ENCODE data around the gene UNC93B1.
A peak's percentile ranks its signal among the peaks of the same experiment; 100 is the strongest.

UNC93B1 gene

GRCh38 chr11:68038226-68038717, 34.4 kb upstream of the UNC93B1 start:
- Histone ChIP-seq H3K27me3 (ENCODE audit: insufficient read depth, poor library complexity, severe bottlenecking) (no peaks in the 10 kb centered on the region), H3K4me3 (replicated peaks; ENCODE audit: insufficient read depth, low read length) (peak overlapping the region; percentile 97), H3K27ac (replicated peaks) (peak overlapping the region; percentile 81)
- no peak for DNase-seq (ENCODE audit: low read depth in 1 of 2, low spot score in 1 of 2)
- TF ChIP-seq, protein P1, sequence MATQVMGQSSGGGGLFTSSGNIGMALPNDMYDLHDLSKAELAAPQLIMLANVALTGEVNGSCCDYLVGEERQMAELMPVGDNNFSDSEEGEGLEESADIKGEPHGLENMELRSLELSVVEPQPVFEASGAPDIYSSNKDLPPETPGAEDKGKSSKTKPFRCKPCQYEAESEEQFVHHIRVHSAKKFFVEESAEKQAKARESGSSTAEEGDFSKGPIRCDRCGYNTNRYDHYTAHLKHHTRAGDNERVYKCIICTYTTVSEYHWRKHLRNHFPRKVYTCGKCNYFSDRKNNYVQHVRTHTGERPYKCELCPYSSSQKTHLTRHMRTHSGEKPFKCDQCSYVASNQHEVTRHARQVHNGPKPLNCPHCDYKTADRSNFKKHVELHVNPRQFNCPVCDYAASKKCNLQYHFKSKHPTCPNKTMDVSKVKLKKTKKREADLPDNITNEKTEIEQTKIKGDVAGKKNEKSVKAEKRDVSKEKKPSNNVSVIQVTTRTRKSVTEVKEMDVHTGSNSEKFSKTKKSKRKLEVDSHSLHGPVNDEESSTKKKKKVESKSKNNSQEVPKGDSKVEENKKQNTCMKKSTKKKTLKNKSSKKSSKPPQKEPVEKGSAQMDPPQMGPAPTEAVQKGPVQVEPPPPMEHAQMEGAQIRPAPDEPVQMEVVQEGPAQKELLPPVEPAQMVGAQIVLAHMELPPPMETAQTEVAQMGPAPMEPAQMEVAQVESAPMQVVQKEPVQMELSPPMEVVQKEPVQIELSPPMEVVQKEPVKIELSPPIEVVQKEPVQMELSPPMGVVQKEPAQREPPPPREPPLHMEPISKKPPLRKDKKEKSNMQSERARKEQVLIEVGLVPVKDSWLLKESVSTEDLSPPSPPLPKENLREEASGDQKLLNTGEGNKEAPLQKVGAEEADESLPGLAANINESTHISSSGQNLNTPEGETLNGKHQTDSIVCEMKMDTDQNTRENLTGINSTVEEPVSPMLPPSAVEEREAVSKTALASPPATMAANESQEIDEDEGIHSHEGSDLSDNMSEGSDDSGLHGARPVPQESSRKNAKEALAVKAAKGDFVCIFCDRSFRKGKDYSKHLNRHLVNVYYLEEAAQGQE (IDR thresholded peaks at IDR 0.05; ENCODE audit: insufficient replicate concordance, low read depth): no peak
- TF ChIP-seq GABPA (IDR thresholded peaks at IDR 0.05; ENCODE audit: low read depth) (no peak), POLR2AphosphoS5 (IDR thresholded peaks at IDR 0.05; ENCODE audit: low read depth) (no peak), SPI1 (IDR thresholded peaks at IDR 0.05; ENCODE audit: borderline replicate concordance, low read depth) (no peak)
- TF ChIP-seq, protein P2, sequence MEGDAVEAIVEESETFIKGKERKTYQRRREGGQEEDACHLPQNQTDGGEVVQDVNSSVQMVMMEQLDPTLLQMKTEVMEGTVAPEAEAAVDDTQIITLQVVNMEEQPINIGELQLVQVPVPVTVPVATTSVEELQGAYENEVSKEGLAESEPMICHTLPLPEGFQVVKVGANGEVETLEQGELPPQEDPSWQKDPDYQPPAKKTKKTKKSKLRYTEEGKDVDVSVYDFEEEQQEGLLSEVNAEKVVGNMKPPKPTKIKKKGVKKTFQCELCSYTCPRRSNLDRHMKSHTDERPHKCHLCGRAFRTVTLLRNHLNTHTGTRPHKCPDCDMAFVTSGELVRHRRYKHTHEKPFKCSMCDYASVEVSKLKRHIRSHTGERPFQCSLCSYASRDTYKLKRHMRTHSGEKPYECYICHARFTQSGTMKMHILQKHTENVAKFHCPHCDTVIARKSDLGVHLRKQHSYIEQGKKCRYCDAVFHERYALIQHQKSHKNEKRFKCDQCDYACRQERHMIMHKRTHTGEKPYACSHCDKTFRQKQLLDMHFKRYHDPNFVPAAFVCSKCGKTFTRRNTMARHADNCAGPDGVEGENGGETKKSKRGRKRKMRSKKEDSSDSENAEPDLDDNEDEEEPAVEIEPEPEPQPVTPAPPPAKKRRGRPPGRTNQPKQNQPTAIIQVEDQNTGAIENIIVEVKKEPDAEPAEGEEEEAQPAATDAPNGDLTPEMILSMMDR (IDR thresholded peaks at IDR 0.05; ENCODE audit: insufficient read depth, low read length): no peak

DNA sequence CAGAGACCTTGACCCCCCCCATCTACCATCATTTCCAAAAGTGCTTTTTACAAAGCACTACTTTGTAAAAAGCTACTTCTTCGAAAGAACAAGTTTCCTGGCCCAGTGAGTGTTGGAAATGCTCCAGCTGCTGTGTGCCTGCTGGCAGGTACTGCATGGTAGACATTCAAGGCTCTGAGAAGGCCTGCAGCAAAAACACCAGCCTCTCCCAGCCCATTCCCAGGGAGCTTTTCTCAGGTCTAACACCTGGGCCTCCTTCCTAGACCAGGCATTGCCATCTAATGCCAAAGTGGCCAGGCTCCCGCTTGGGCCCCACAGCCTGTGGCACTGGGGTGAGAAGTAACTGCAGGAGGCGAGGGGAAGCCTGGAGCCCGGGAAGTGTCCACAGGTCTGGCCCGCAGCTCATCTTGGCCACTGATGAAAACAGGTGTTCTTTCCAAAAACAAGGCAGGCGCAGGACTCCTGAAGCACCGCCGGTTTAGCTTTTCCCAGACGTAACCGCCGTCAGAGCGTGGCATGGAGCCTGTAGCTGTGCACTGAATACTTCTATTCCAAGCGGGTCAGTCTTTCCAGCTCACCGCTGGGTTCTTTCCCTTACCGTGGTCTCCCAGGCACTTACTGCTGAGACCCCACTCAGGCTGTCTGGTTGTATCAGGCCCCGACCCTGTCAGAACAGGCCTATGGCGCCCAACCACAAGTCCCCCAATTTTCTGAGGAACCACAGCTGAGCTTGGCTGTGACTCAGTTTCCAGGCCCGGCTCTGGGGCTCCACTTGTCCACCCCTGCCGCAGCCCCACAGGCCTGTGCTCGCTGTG, 33.7 kb upstream of the UNC93B1 start:
- DNase-seq (ENCODE audit: low read depth in 1 of 2, low spot score in 1 of 2): peak in 1 of 2 experiments; percentile 39
- H3K27me3 ChIP-seq (ENCODE audit: insufficient read depth, poor library complexity, severe bottlenecking): no peaks in the 10 kb centered on the region
- peak overlapping the region; percentile 81 for H3K27ac ChIP-seq (replicated peaks)
- TF ChIP-seq GABPA (IDR thresholded peaks at IDR 0.05; ENCODE audit: low read depth) (no peak), SPI1 (IDR thresholded peaks at IDR 0.05; ENCODE audit: borderline replicate concordance, low read depth) (no peak), POLR2AphosphoS5 (IDR thresholded peaks at IDR 0.05; ENCODE audit: low read depth) (no peak)
- TF ChIP-seq, protein P1 (IDR thresholded peaks at IDR 0.05; ENCODE audit: insufficient replicate concordance, low read depth): no peak
- TF ChIP-seq, protein P2 (IDR thresholded peaks at IDR 0.05; ENCODE audit: insufficient read depth, low read length): no peak
- H3K4me3 ChIP-seq (replicated peaks; ENCODE audit: insufficient read depth, low read length): no peak overlapping the region

DNA sequence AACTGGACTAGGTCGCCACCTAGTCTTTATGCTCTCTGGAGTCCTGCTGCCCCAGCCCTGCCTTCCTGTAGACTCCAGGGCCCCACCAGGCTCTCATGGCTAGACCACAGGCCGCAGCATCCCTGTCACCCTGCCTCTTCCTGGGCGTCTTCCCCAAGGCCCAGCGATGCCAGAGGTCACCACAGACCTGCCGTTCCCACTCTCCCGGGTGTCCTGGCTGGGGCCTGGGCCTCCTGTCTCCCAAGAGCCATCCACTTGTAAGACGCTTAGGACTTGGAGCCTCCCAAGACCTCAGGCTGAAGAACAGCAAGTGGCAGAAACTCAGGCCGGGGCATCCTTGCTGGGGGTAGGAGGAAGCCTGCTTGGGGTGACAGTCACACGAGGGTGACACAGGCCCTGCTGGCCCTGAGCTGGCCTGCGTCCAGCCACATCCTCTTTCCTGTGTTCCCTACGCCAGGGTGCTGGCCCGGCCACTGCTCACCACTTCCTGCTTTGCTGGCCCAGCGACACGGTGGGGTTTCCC, 32.9 kb upstream of the UNC93B1 start:
- TF ChIP-seq, protein P1 (IDR thresholded peaks at IDR 0.05; ENCODE audit: insufficient replicate concordance, low read depth): no peak
- TF ChIP-seq POLR2AphosphoS5 (IDR thresholded peaks at IDR 0.05; ENCODE audit: low read depth) (peak; percentile 59), GABPA (IDR thresholded peaks at IDR 0.05; ENCODE audit: low read depth) (no peak), SPI1 (IDR thresholded peaks at IDR 0.05; ENCODE audit: borderline replicate concordance, low read depth) (peak; percentile 87)
- DNase-seq (ENCODE audit: low read depth in 1 of 2, low spot score in 1 of 2): peak; percentile 54 to 84
- Histone ChIP-seq H3K27ac (replicated peaks) (peak overlapping the region; percentile 81), H3K27me3 (ENCODE audit: insufficient read depth, poor library complexity, severe bottlenecking) (no peaks in the 10 kb centered on the region), H3K4me3 (replicated peaks; ENCODE audit: insufficient read depth, low read length) (no peak overlapping the region)

Measured in HL-60 (cell line).